ENCODE results near the gene SEMA4C. TPM values are rescaled to one million over a fixed set of nuclear protein-coding genes. Genes with fewer than 3 reads are reported as not detected.
A peak's percentile ranks its signal among the peaks of the same experiment; 100 is the strongest.

The SEMA4C gene
- 20.4 to 26.7 TPM (median 24.8 TPM) in 3 replicates for total RNA-seq
- long read RNA-seq, partial matches to known transcripts: 0 of 2 reads
- long read RNA-seq, other reads (novel, unspliced or antisense): 2 of 2 reads

- DNase-seq (ENCODE audit: low spot score): no peak
- no peaks in the 10 kb centered on the region for H3K9me3 Mint-ChIP-seq (ENCODE audit: low read depth)
- H3K27ac Mint-ChIP-seq (ENCODE audit: unreplicated experiment): no peak within 1 kb of the TSS
- H3K4me1 Mint-ChIP-seq (ENCODE audit: low read depth): peaks cover 24% of the 10 kb centered on the region
- H3K4me3 Mint-ChIP-seq (ENCODE audit: unreplicated experiment): peak within 1 kb of the TSS; percentile 86
- TF ChIP-seq CTCF (IDR thresholded peaks at IDR 0.05): no peak
- H3K36me3 Mint-ChIP-seq (ENCODE audit: low read depth): peaks cover 7% of the 10 kb centered on the region
- no peaks in the 10 kb centered on the region for H3K27me3 Mint-ChIP-seq (ENCODE audit: low read depth)
Observed at GRCh38 chr2:96869822-96870625, at the start of gene SEMA4C. Gene SEMA4C, minus strand, starts transcription at chr2:96870080. Its CDS starts 2,194 bp downstream, at chr2:96867886.

GRCh38 chr2:96918754-96919550 lies 49.1 kb upstream of the SEMA4C start:
- no peak overlapping the region for H3K27ac Mint-ChIP-seq (ENCODE audit: unreplicated experiment)
- H3K36me3 Mint-ChIP-seq (ENCODE audit: low read depth): peaks cover 4% of the 10 kb centered on the region
- H3K4me3 Mint-ChIP-seq (ENCODE audit: unreplicated experiment): no peak overlapping the region
- TF ChIP-seq CTCF (IDR thresholded peaks at IDR 0.05): no peak
- peaks cover 7% of the 10 kb centered on the region for H3K9me3 Mint-ChIP-seq (ENCODE audit: low read depth)
- H3K27me3 Mint-ChIP-seq (ENCODE audit: low read depth): peaks cover 8% of the 10 kb centered on the region
- H3K4me1 Mint-ChIP-seq (ENCODE audit: low read depth): peaks cover 7% of the 10 kb centered on the region
- DNase-seq (ENCODE audit: low spot score): no peak

- H3K9me3 Mint-ChIP-seq (ENCODE audit: low read depth): peaks cover 7% of the 10 kb centered on the region
- H3K4me3 Mint-ChIP-seq (ENCODE audit: unreplicated experiment): no peak overlapping the region
- H3K27me3 Mint-ChIP-seq (ENCODE audit: low read depth): peaks cover 9% of the 10 kb centered on the region
- peaks cover 4% of the 10 kb centered on the region for H3K36me3 Mint-ChIP-seq (ENCODE audit: low read depth)
- no peak for DNase-seq (ENCODE audit: low spot score)
- TF ChIP-seq CTCF (IDR thresholded peaks at IDR 0.05): no peak
- no peak overlapping the region for H3K27ac Mint-ChIP-seq (ENCODE audit: unreplicated experiment)
- peaks cover 7% of the 10 kb centered on the region for H3K4me1 Mint-ChIP-seq (ENCODE audit: low read depth)
Observed at GRCh38 chr2:96918092-96918753, 48.3 kb upstream of the SEMA4C start.

- peaks cover 9% of the 10 kb centered on the region for H3K27me3 Mint-ChIP-seq (ENCODE audit: low read depth)
- TF ChIP-seq CTCF (IDR thresholded peaks at IDR 0.05): no peak
- peaks cover 7% of the 10 kb centered on the region for H3K9me3 Mint-ChIP-seq (ENCODE audit: low read depth)
- DNase-seq (ENCODE audit: low spot score): no peak
- peaks cover 7% of the 10 kb centered on the region for H3K4me1 Mint-ChIP-seq (ENCODE audit: low read depth)
- no peak overlapping the region for H3K4me3 Mint-ChIP-seq (ENCODE audit: unreplicated experiment)
- H3K36me3 Mint-ChIP-seq (ENCODE audit: low read depth): peaks cover 4% of the 10 kb centered on the region
- no peak overlapping the region for H3K27ac Mint-ChIP-seq (ENCODE audit: unreplicated experiment)
Observed at GRCh38 chr2:96916646-96917543, 47.0 kb upstream of the SEMA4C start.

Data from chondrocyte (in vitro differentiated cells).